Measurements from ENCODE around the gene PTP4A2.
"Not testable (repeated sequence)": the region's sequence is repeated elsewhere in the genome, so short reads cannot be mapped to it uniquely, and the experiment has no call there.

PTP4A2 gene

DNA sequence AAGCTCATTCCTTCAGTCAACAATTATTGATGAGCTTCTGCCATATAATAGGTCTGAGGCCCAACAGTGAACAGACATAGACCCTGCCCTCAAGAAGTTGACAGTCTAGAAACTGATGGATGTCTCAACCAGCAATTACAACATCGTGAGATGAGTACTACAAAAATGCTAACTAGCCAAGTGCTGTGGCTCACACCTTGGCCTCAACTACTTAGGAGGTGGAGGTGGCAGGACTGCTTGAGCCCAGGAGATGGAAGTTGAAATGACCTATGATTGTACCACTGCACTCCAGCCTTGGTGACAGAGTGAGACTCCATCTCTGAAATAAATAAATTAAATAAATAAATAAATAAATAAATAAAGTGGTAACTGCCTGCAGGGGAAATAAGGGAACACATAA is 11.7 kb upstream of the PTP4A2 start:
- no peak for DNase-seq

DNA sequence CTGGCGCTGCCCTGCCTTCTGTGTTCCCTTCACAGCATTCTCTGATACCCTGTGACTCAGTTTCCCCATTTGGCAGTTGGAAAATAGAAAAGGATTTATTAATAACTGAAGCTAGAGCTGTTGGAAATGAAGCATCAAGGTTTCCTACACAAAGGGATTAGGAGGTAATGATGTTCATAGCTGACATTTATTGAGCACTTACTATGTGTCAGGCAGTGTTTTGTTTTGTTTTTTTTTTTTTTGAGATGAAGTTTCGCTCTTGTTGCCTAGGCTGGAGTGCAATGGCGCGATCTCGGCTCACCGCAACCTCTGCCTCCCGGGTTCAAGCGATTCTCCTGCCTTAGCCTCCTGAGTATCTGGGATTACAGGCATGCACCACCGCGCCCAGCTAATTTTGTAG is 7.5 kb upstream of the PTP4A2 start:
- DNase-seq, result not testable (repeated sequence)

GRCh38 chr1:31944205-31945089 is 6.3 kb upstream of the PTP4A2 start:
- DNase-seq, result no peak

DNA sequence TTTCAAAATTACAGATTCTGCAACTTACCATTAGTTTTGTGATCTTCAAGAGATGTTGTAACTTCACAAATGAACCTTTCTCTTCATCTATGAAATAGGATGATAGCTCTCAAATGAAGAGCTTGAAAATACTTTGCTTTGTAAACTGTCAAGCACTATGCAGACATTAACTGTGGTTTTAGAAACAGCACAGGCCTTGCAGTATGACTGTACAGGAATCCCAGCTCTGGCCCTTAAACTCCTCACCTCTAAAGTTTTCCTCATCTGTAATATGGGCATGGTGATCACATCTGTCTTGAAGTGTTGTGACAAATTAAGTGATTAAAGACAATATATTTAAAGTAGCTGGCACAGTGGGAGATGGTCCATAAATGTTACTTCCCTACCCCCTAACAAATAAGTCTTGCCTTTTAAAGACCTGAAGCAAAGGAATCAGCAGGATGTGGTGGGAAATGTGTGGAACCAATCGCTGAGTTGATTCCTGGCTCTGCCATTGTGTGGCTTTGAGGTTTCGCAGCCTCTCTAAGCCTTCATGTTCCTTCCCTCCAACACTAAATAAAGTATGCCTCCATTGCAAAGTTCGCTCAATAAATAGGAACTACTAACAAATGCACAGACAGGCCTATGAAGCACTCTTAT is 5.5 kb upstream of the PTP4A2 start:
- no peak for DNase-seq

- DNase-seq, result not testable (repeated sequence)
Measured at GRCh38 chr1:31942061-31942460, 3.9 kb upstream of the PTP4A2 start.

DNA sequence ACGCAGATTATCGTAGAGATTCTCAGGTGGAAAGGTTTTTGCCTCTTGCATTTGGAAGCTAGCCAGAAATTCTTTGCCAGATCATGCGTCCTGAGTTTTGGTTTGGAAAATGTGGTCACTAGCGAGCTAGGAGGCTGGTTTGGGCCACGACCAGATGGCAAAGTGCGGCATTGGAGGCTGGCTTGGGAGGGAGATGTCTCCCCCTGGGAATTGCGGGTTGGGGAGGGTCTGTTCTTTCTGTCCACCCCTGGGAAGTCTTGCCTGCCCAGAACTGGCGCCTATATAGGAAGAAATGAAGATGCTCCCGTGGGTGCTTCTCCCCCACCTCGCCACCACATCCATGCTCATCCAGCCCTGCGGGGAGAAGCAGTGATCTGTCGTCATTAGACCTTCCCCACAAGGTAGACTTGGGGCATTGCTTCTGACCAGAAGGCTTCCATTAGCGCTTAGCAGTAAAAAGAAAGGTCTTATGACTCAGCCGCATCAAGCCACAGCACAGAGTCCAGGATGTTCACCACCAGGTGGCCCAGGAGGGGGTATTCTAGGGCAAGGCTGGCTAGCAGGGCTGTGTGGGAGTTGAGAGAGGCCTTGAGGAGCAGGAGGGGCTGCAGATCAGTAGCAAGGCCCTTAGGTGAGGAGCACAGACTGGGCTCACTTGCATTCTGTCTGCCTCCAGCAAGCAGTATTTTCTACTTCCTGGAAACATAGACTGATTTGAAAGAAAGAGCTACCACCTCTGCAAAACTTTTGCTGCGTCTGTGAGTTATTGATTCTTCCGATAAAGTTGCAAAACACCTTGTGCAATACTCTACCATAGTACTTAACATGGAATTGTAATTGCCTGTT is 1.5 kb upstream of the PTP4A2 start:
- DNase-seq, result no peak

GRCh38 chr1:31937300-31938183 is 626 bp downstream of the PTP4A2 start:
- no peak for DNase-seq

DNA sequence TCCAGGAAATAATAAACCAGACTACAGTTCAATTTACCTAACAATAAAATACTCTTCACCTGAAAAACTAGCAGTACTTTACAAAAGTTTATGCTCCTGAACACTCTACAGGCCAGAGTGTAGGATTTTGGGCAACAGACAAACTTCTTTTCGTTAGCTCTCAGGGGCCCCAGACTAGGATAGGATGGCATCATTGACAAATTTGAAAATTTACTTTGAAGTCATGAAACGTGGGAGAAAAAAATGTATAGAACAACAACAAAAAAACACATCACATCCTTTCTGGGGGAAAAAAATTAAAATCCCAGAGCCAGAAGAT is 1.2 kb downstream of the PTP4A2 start:
- no peak for DNase-seq

DNA sequence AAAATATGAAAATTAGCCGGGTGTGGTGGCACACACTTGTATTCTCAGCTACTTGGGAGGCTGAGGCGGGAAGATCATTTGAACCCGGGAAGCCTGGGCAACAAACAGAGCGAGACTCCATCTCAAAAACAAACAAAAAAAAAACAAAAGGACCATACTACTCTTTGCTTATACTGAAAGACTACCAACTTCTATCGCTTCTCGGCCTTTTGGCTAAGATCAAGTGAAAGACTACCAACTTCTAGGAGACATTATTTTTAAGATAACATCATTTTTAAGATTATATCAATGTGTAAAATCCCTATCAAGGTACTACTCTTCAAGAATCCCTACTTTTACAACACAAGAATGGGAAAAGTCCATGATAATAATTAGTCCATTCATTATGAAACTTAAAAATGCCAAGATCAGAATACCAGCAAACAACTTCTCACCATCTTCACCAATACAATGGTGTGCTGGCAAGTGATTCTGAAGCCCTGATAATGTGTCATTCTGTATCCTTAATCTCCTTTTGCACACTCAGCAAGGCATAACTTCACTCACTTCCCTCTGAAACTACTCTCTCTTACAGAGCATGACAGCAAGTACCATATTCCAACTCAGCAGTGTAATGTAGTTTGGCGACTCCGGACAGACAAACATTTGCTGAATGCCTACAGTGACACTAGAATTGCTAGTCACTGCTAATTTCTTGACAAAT is 1.7 kb downstream of the PTP4A2 start:
- no peak for DNase-seq

DNA sequence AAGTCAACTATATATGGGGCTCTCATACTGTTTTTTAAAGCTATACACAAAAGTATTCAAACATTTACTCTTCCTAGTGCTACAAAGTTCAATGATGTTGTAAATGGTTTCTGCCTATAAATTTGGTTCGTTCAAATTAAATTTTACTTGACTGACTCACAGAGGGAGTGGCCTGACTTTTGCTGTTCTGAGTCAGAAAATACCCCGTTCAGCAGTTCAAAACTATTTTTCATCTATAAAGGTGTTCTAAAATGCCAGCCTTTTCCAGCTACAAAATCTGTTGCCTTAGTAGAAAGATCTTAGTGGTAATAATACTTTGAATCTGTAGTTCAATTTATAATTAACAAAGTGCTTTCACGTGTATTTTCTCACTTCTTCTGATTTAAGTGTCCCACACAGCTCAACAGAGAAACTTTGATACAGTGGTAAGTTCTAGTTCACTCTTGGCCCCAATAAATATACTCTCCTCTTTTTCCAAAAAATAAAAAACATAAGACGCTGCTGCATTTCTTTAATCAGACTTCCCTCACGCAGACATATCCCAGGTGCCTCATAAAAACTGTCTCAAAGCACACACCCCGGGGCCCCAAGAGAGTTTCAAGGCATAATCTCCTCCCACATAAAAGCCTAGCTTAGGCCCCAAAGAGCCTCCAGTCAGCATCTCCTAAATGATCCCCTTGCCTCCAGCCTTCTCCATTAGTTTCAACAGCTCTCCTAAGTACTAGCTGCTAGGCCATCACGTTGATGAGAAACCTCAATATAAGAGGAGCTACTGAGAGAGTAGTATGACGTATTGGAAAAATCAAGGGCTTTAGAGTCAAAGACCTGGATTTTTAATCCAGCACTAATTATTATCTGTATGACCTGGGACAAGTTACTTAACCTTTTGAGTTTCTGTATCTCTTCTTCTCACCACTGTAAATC is 3.2 kb downstream of the PTP4A2 start:
- DNase-seq, result no peak

- DNase-seq, result no peak
Measured at GRCh38 chr1:31932491-31933316, 5.5 kb downstream of the PTP4A2 start.

- no peak for DNase-seq
Measured at GRCh38 chr1:31931593-31932225, 6.5 kb downstream of the PTP4A2 start.

DNA sequence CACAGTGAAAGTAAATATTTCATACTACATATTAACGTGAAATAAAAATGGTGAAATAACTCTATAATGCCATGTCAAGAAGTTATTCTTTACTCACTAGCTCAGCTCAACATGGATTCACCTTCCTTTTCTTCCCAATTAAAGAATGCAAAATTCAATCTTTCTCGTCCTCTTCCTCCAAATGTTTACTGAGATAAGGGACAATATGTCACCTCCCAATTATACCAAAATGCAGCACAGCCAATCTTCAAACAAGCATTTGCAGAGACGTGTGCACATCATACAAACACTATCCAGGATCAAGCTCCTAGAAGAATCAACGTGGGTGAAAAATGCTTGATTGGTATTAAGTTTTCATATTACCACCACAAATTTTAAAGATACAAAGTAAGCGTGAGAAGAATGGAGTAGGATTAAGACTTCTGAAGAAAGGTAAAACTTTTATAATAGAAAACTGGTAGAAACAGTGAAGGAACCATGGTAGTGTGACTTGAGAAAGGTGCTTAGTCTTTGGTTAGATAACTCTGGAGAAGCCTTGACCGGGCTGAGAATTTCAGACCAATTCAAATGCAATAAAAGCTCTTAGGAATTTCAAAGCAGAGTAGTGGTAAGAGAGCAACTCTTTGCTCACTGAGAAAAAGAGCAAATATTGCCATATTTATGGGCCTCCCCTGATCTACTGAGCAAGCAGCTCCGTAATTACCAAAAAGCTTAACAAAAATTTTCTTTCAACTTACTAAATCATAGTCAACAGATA is 7.2 kb downstream of the PTP4A2 start:
- DNase-seq, result no peak

GRCh38 chr1:31927661-31927980 is 10.5 kb downstream of the PTP4A2 start:
- no peak for DNase-seq

GRCh38 chr1:31926853-31927660 is 11.1 kb downstream of the PTP4A2 start:
- DNase-seq, result peak; percentile 60

GRCh38 chr1:31926252-31926651 is 11.9 kb downstream of the PTP4A2 start:
- no peak for DNase-seq

DNA sequence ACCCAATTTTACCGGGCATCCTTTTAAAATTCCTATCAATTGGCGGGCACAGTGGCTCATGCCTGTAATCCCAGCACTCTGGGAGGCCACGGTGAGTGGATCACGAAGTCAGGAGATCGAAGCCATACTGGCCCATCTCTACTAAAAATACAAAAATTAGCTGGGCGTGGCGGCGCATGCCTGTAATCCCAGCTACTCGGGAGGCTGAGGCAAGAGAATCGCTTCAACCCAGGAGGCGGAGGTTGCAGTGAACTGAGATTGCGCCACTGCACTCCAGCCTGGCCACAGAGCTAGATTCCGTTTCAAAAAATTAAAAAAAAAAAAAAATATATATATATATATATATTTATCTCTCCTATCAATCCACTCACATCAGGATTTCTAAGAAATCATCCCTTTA is 12.3 kb downstream of the PTP4A2 start:
- DNase-seq, result not testable (repeated sequence)

GRCh38 chr1:31924839-31925238 is 13.3 kb downstream of the PTP4A2 start:
- DNase-seq, result no peak
